ENCODE measurements around the gene SLCO1A2. TPM values are rescaled to one million over a fixed set of nuclear protein-coding genes. Genes with fewer than 3 reads are reported as not detected.
A peak's percentile ranks its signal among the peaks of the same experiment; 100 is the strongest.

SLCO1A2 gene
- total and polyA plus RNA-seq, 2 donors (not counting 3 experiments of a cell fraction or from before 2014, with no cell fraction given): not detected

DNA sequence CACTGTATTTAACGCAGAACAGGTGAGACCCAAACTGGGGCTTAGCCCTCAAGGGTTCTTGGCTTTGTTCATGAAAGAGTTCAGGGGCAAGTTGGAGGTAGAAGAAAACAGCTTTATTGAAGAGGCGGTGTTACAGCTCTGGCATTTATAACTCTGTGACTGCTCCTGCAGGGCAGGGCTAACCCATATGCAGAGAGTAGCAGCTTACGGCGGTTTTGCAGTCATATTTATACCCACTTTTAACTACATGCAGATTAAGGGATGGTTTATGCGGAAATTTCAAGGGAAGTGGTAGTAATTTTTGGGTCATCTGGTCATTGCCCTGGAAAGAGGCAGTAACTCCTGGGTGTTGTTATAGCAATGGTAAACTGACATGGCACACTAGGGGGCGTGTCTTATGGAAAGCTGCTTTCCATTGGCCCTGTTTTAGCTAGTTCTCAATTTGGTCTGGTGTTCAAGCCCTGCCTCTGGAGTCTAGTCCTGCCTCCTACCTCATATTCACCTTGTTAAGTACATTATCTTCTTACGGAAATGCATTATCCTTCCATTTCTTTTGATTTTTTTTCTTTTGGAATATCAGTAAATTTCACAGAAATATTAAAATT, 36.2 kb upstream of the SLCO1A2 start:
- H3K4me1 ChIP-seq (ENCODE audit: control insufficient read depth, extremely low read depth, insufficient read depth, low read length): peaks cover 9% of the 10 kb centered on the region

More for the DNA sequence above, 36.2 kb upstream of the SLCO1A2 start:
- H3K79me2 ChIP-seq (ENCODE audit: control insufficient read depth, insufficient read depth, low read length): no peaks in the 10 kb centered on the region
- peak overlapping the region; percentile 14 for H2AFZ ChIP-seq (ENCODE audit: low read depth, low read length)
- H3K9ac ChIP-seq (replicated peaks; ENCODE audit: extremely low read depth, insufficient read depth, low read length): no peak overlapping the region
- intact Hi-C loops (cut with micrococcal nuclease): no loop called here
- no peak overlapping the region for H3K27ac ChIP-seq (ENCODE audit: insufficient read depth, low read depth, low read length)
- H3K9me1 ChIP-seq (replicated peaks; ENCODE audit: control insufficient read depth, extremely low read depth, insufficient read depth, low read length): no peaks in the 10 kb centered on the region
- no peak for DNase-seq (ENCODE audit: low read depth, low spot score)
- no peaks in the 10 kb centered on the region for H4K20me1 ChIP-seq (replicated peaks; ENCODE audit: control insufficient read depth, extremely low read depth, insufficient read depth, low read length)
- H3K4me3 ChIP-seq (replicated peaks in 1 of 3; ENCODE audit: insufficient read depth in 1 of 3, low read depth in 1 of 3, low read length in 3 of 3): no peak overlapping the region
- ChIA-PET POLR2A (no interaction called here), CTCF (interaction anchor here (1.4 kb wide), 1 partner anchor 75 kb away, joined by 3 read pairs; no protein-coding TSS in a partner anchor)
- BruUV-seq (replicated peaks): no TSS peak
- no peak for TF ChIP-seq POLR2AphosphoS5 (IDR thresholded peaks at IDR 0.05; ENCODE audit: insufficient read depth, low read depth, low read length)
- no peak for TF ChIP-seq MYC (IDR thresholded peaks at IDR 0.05; ENCODE audit: low read depth, low read length)
- no peak for TF ChIP-seq MAX (IDR thresholded peaks at IDR 0.05; ENCODE audit: insufficient read depth, insufficient read length)
- TF ChIP-seq EZH2 (IDR thresholded peaks at IDR 0.05; ENCODE audit: borderline replicate concordance, low read depth, low read length, severe bottlenecking): no peak
- no peak for TF ChIP-seq POLR2A (IDR thresholded peaks at IDR 0.05; ENCODE audit: low read depth, low read length)
- no peak for TF ChIP-seq CTCF (IDR thresholded peaks at IDR 0.05; ENCODE audit: extremely low read depth in 1 of 2, insufficient read depth in 1 of 2, low read depth in 1 of 2, low read length in 2 of 2)
- no peak for TF ChIP-seq JUN (IDR thresholded peaks at IDR 0.05; ENCODE audit: borderline replicate concordance, insufficient read depth, insufficient read length, low read depth)
- no peak for TF ChIP-seq FOS (IDR thresholded peaks at IDR 0.05; ENCODE audit: borderline replicate concordance, insufficient read depth, low read length)
- no peak for TF ChIP-seq GATA2 (IDR thresholded peaks at IDR 0.05; ENCODE audit: insufficient read depth, insufficient read length, low read depth, low read length)
- no peaks in the 10 kb centered on the region for H3K27me3 ChIP-seq (ENCODE audit: control insufficient read depth in 2 of 2, insufficient read depth in 2 of 2, low read length in 2 of 2)
- H3K36me3 ChIP-seq (ENCODE audit: control insufficient read depth in 2 of 2, extremely low read depth in 1 of 2, insufficient read depth in 2 of 2, low read length in 2 of 2): no peaks in the 10 kb centered on the region
- H3K9me3 ChIP-seq (replicated peaks; ENCODE audit: control insufficient read depth, insufficient read depth, low read length): no peaks in the 10 kb centered on the region
- no peak overlapping the region for H3K4me2 ChIP-seq (ENCODE audit: insufficient read depth, low read length)
- no peak for FAIRE-seq
- dilution Hi-C loops (cut with MboI; ENCODE audit: extremely low pct_ligation_motif_present, low sequenced_read_pairs): no loop called here

Data from endothelial cell of umbilical vein (primary cell).